ENCODE results near the gene ODAD4. TPM values are rescaled to one million over a fixed set of nuclear protein-coding genes. Genes with fewer than 3 reads are reported as not detected.

The ODAD4 gene
- total RNA-seq, 1 experiment from 2014 or later: 0.98 TPM

DNA sequence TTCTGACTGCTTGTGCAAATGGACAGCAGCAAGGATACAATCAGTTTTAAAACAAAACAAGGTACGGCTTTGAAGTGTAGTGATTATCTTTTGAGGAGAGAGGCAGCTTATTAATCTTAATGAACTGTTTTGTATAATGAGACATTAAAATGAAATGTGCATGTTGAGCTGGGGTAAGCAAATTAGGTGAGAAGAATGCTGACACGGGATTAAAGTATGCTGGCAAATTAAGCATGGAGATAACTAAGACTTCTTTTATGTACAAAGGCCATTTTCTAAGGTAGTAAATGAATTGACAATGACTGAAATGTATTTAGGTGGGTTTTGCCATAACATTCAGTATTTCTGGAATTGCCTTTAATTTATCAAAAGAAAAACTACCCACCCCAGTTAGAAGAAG lies 68.1 kb downstream of the ODAD4 start:
- Histone ChIP-seq H3K79me2 (ENCODE audit: insufficient read depth, low read length) (peaks cover 52% of the 10 kb centered on the region), H3K27me3 (ENCODE audit: insufficient read depth, low read length) (no peaks in the 10 kb centered on the region), H3K9me2 (ENCODE audit: insufficient read depth) (no peaks in the 10 kb centered on the region), H3K36me3 (ENCODE audit: control insufficient read depth in 1 of 2, insufficient read depth in 2 of 2, low read length in 2 of 2) (peaks cover 38 to 50% of the 10 kb centered on the region in 2 experiments), H3K9ac (ENCODE audit: low read length) (no peak overlapping the region), H3K9me3 (ENCODE audit: control insufficient read depth in 1 of 2, insufficient read depth in 1 of 2, low read depth in 1 of 2, low read length in 2 of 2) (no peaks in the 10 kb centered on the region), H3K4me1 (ENCODE audit: control insufficient read depth in 1 of 2, insufficient read depth in 2 of 2, low read length in 2 of 2) (peaks cover 20 to 40% of the 10 kb centered on the region in 2 experiments), H3K4me2 (ENCODE audit: low read length) (no peak overlapping the region), H2AFZ (ENCODE audit: low read depth, low read length, poor library complexity, severe bottlenecking) (no peak overlapping the region), H3K4me3 (replicated peaks in 1 of 2; ENCODE audit: low read depth in 1 of 2, low read length in 2 of 2) (no peak overlapping the region), H3K27ac (ENCODE audit: low read depth, low read length) (no peak overlapping the region), H4K20me1 (ENCODE audit: insufficient read depth) (peaks cover 30% of the 10 kb centered on the region; the same call in 1 of the 2 replicates)
- intact Hi-C loops (cut with micrococcal nuclease): no loop called here
- ATAC-seq (no peak), DNase-seq (ENCODE audit: low read depth, low spot score) (no peak)
- no TSS peak for BruUV-seq (replicated peaks)
- no peak for TF ChIP-seq EGR1 (IDR thresholded peaks at IDR 0.05; ENCODE audit: low read depth)
- TF ChIP-seq ZNF274 (IDR thresholded peaks at IDR 0.05; ENCODE audit: low read depth, low read length): no peak
- no peak for TF ChIP-seq CEBPB (IDR thresholded peaks at IDR 0.05; ENCODE audit: low read depth)
- no peak for TF ChIP-seq CBX3 (IDR thresholded peaks at IDR 0.05; ENCODE audit: low read depth)
- no peak for TF ChIP-seq TCF7L2 (IDR thresholded peaks at IDR 0.05; ENCODE audit: borderline replicate concordance, extremely low read depth, insufficient read depth, insufficient read length)
- no peak for TF ChIP-seq EZH2phosphoT487 (IDR thresholded peaks at IDR 0.05; ENCODE audit: borderline replicate concordance)
- TF ChIP-seq EZH2 (IDR thresholded peaks at IDR 0.05): no peak
- ChIA-PET POLR2A (interaction anchor here (1.1 kb wide), 1 partner anchor 425 kb away, joined by 3 read pairs; the partner anchor contains the start of gene CAVIN1), RAD21 (ENCODE audit: low non-redundant PET in 1 of 2, low total read pairs in 2 of 2, uncharacterized antibody in 2 of 2, unreplicated experiment in 2 of 2) (no interaction called here), CTCF (no interaction called here)

DNA sequence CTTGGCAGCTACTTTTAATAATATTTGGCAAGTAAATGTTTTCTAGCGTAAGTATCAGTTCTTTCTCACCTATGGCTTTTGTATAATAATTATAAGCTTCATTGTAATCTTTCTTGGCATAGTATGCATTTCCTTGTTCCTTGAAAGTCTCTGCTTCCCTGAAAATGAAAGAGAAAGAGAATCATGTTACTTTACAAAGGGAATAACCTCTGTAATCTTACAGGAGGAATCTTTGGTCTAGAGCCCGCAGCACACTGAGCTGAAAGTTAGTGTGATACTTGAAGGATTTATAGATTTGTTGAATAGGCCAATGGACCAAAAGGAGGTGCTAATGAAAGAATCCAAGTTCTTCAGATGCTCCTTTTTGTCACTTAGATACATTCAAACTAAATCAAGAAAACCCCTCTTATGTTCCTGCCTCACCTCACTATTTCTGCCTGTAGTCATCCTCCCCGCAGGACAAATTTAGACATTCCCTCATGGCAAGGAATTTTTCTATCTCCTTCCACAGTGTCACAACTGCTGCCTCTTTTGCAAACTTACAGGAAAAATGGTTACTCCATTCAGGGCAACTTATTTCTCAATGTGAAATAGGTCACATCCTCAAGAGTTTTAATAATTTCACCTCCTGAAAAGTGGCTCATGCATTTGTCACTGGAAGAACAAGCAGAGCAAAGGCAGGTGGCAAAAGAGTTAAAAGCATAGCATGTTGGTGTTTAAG lies 70.2 kb downstream of the ODAD4 start:
- Histone ChIP-seq H3K4me2 (ENCODE audit: low read length) (no peak overlapping the region), H3K9me2 (ENCODE audit: insufficient read depth) (no peaks in the 10 kb centered on the region), H3K4me3 (replicated peaks in 1 of 2; ENCODE audit: low read depth in 1 of 2, low read length in 2 of 2) (no peak overlapping the region), H2AFZ (ENCODE audit: low read depth, low read length, poor library complexity, severe bottlenecking) (no peak overlapping the region), H3K36me3 (ENCODE audit: control insufficient read depth in 1 of 2, insufficient read depth in 2 of 2, low read length in 2 of 2) (peaks cover 24 to 34% of the 10 kb centered on the region in 2 experiments), H3K79me2 (ENCODE audit: insufficient read depth, low read length) (peaks cover 59% of the 10 kb centered on the region), H4K20me1 (ENCODE audit: insufficient read depth) (peaks cover 23% of the 10 kb centered on the region; the same call in 1 of the 2 replicates), H3K4me1 (ENCODE audit: control insufficient read depth in 1 of 2, insufficient read depth in 2 of 2, low read length in 2 of 2) (peaks cover 20 to 40% of the 10 kb centered on the region in 2 experiments), H3K9me3 (ENCODE audit: control insufficient read depth in 1 of 2, insufficient read depth in 1 of 2, low read depth in 1 of 2, low read length in 2 of 2) (no peaks in the 10 kb centered on the region), H3K27me3 (ENCODE audit: insufficient read depth, low read length) (no peaks in the 10 kb centered on the region), H3K9ac (ENCODE audit: low read length) (no peak overlapping the region), H3K27ac (ENCODE audit: low read depth, low read length) (no peak overlapping the region)
- ChIA-PET CTCF (no interaction called here), RAD21 (ENCODE audit: low non-redundant PET in 1 of 2, low total read pairs in 2 of 2, uncharacterized antibody in 2 of 2, unreplicated experiment in 2 of 2) (no interaction called here), POLR2A (no interaction called here)
- TF ChIP-seq CEBPB (IDR thresholded peaks at IDR 0.05; ENCODE audit: low read depth) (no peak), ZFX (IDR thresholded peaks at IDR 0.05) (no peak), SRF (IDR thresholded peaks at IDR 0.05; ENCODE audit: low read depth) (no peak), POLR2AphosphoS5 (IDR thresholded peaks at IDR 0.05; ENCODE audit: low read depth, low read length) (no peak)
- ATAC-seq (no peak), DNase-seq (ENCODE audit: low read depth, low spot score) (no peak)
- intact Hi-C loops (cut with micrococcal nuclease): no loop called here
- no TSS peak for BruUV-seq (replicated peaks)
